Large intestine (tissue), 12 donors: ENCODE data around the gene C1R. TPM values are rescaled to one million over a fixed set of nuclear protein-coding genes. Genes with fewer than 3 reads are reported as not detected.

Experiments
- DNase-seq, 2 donors: peaks; one replicate each; pipeline versions ENCODE4 v3.0.0 to v3.0.0-alpha.2; 2013
- H3K27ac ChIP-seq: one replicate; pipeline ENCODE4 v1.5.1; 2013; ENCODE audit warnings: low read length
- H3K27me3 ChIP-seq: 2 replicates; pipeline ENCODE4 v1.6.1; 2013; ENCODE audit warnings: low read length; ENCODE audit not compliant: control insufficient read depth, insufficient read depth
- H3K36me3 ChIP-seq: 2 replicates; pipeline ENCODE4 v1.6.1; 2013; ENCODE audit warnings: low read length; ENCODE audit not compliant: control insufficient read depth, insufficient read depth
- H3K4me1 ChIP-seq: one replicate; pipeline ENCODE4 v1.6.1; 2013; ENCODE audit warnings: low read length; ENCODE audit not compliant: control insufficient read depth, insufficient read depth
- H3K4me3 ChIP-seq: one replicate; pipeline ENCODE4 v1.5.1; 2013; ENCODE audit warnings: low read length
- H3K9me3 ChIP-seq: one replicate; pipeline ENCODE4 v1.6.1; 2013; ENCODE audit warnings: mild to moderate bottlenecking, low read depth, low read length, moderate library complexity; ENCODE audit not compliant: control insufficient read depth
- WGBS: methylation state at CpG from one replicate; pipeline ENCODE4 v1.1.5; 2013; ENCODE audit warnings: low lambda C conversion rate; ENCODE audit not compliant: insufficient coverage; 5-methylcytosine and 5-hydroxymethylcytosine counted together
- long read RNA-seq, 11 donors: transcript quantifications; one replicate each; lab custom pipeline, GENCODE V29; 2026
- polyA plus RNA-seq: library from polyadenylated mRNA; unstranded; fragments of 120-200 nt; gene quantifications from one replicate; pipeline ENCODE4 v1.2.1, GENCODE V29; 2013

Gene C1R
- polyA plus RNA-seq = 56.5 TPM
- long read RNA-seq, donor 1, partial matches to known transcripts = 0 of 5 reads
- long read RNA-seq, donor 1, other reads (novel, unspliced or antisense) = 0 of 5 reads
- long read RNA-seq, donor 2, partial matches to known transcripts = 5 of 7 reads
- long read RNA-seq, donor 2, other reads (novel, unspliced or antisense) = 0 of 7 reads
- long read RNA-seq, donor 3 = 0 reads
- long read RNA-seq, donor 4 = 0 reads
- long read RNA-seq, donor 5, transcript C1R-215 (11 exons, 2,508 nt) = major isoform, 10 of 10 reads
- long read RNA-seq, donor 5, partial matches to known transcripts = 0 of 10 reads
- long read RNA-seq, donor 5, other reads (novel, unspliced or antisense) = 0 of 10 reads
- long read RNA-seq, donor 6, transcript C1R-215 (11 exons, 2,508 nt) = major isoform, 8 of 14 reads
- long read RNA-seq, donor 6, partial matches to known transcripts = 0 of 14 reads
- long read RNA-seq, donor 6, other reads (novel, unspliced or antisense) = 0 of 14 reads
- long read RNA-seq, donor 7, partial matches to known transcripts = 0 of 1 reads
- long read RNA-seq, donor 7, other reads (novel, unspliced or antisense) = 0 of 1 reads
- long read RNA-seq, donor 8, partial matches to known transcripts = 10 of 15 reads
- long read RNA-seq, donor 8, other reads (novel, unspliced or antisense) = 0 of 15 reads
- long read RNA-seq, donor 9, partial matches to known transcripts = 0 of 4 reads
- long read RNA-seq, donor 9, other reads (novel, unspliced or antisense) = 0 of 4 reads
- long read RNA-seq, donor 10, partial matches to known transcripts = 0 of 3 reads
- long read RNA-seq, donor 10, other reads (novel, unspliced or antisense) = 0 of 3 reads
- long read RNA-seq, donor 11, partial matches to known transcripts = 0 of 3 reads
- long read RNA-seq, donor 11, other reads (novel, unspliced or antisense) = 0 of 3 reads

DNA sequence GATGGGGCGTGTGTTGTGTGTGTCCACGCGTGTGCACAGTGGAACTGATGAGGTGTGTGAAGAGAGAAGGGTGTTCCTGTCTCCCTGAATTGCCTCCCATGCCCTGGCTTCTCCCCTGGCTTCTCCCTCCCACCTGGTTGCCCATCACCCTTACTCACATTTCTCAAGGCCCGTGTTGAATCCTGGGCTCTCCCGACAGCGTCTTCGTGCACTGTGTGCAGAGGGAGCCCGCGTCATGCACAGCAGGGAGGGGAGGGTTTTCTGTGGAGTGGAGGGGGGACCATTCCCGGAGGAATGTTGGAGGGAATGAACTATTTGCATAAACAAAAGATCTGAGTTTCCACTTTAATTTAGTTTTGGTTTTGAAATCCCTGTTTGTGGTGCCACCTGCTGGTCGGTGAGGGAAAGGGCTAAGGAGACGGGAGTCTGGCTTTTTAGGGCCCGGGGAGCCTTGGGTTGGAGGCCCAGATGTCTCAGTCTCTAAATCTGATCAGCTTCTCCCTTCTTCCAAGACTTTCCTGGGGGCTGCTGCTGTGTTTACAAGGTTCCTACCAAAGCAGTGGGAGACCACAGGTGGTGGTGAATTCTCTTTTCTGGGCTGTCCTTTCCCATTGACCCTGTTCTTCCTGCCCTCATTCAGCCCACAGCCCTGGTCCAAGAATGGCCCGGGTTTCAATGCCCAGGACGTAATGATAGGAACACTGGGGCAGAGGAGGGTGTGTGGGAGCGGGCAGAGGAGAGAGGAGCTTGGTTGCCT, at the start of gene C1R:
C1R (minus strand) TSS at position 217 of the 757 bp plus-strand sequence; CDS start at position 160, 57 bp downstream.
- Histone ChIP-seq H3K9me3 (no peaks in the 10 kb centered on the region), H3K27me3 (no peaks in the 10 kb centered on the region), H3K4me3 (peak within 1 kb of the TSS; percentile 36), H3K27ac (peak within 1 kb of the TSS; percentile 69), H3K36me3 (peaks cover 2% of the 10 kb centered on the region), H3K4me1 (peaks cover 4% of the 10 kb centered on the region)
- DNase-seq = peak; percentile 62 to 70
- no CpG with 5 or more reads among the region's 16 CpGs for WGBS

DNA sequence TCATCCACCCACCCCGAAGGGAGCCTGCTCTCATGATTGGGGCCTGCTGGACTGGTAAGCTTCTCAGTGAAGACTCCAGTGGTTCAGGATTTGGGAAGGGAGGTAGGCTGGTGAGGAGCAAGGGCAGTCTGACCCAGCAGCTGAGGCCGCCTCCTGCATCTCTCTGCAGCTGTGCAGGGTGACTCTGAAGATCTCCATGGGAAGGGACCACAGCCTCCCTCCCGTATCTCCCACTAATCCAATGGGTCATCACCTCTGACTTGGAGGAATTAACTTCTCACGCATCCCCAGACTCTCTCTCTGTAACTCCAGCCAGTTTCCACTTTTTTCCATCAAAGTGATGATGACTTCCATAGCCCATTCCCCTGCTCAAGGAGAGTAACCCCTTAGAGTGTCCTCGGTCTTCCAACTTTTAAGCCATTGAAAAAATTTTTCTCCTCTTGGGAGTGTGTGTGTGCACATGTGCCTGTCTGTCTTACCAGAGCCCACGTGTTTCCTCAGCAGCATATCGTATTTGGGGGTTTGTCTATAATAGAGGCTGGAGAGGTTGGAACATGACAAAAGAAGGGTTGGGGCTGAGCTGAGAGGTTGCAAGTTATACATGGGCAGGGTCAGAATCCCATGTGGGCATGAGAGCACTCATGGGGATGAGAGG, 49.2 kb upstream of the C1R start:
- peaks cover 45% of the 10 kb centered on the region for H3K36me3 ChIP-seq
- H3K9me3 ChIP-seq = no peaks in the 10 kb centered on the region
- no peak overlapping the region for H3K27ac ChIP-seq
- no CpG with 5 or more reads among the region's 7 CpGs for WGBS
- H3K4me1 ChIP-seq = no peaks in the 10 kb centered on the region
- no peak for DNase-seq
- no peaks in the 10 kb centered on the region for H3K27me3 ChIP-seq
- H3K4me3 ChIP-seq = no peak overlapping the region

DNA sequence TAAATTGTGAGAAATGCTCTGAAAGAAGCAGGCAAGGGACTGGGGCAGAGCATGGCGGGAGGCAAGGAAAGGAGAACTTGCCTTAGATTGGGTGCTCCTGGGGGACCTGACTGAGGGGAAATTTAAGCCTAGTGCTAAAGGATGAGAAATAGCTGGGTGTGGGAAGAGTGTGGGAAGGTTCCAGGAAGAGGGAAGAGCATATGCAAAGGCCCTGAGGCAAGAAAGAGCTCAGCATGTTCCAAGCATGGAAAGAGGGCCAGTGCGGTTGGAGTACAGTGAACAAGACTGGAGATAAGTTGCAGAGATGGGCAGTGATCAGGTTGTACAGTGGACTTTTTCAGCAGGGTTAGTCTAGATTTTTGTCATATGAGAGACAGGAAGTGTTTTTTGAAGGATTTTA, 47.0 kb upstream of the C1R start:
- Histone ChIP-seq H3K4me3 (no peak overlapping the region), H3K27ac (no peak overlapping the region), H3K36me3 (peaks cover 63% of the 10 kb centered on the region), H3K27me3 (no peaks in the 10 kb centered on the region), H3K9me3 (no peaks in the 10 kb centered on the region), H3K4me1 (peaks cover 7% of the 10 kb centered on the region)
- DNase-seq = no peak
- 100% methylated on average over 1 of the region's 2 CpGs for WGBS

DNA sequence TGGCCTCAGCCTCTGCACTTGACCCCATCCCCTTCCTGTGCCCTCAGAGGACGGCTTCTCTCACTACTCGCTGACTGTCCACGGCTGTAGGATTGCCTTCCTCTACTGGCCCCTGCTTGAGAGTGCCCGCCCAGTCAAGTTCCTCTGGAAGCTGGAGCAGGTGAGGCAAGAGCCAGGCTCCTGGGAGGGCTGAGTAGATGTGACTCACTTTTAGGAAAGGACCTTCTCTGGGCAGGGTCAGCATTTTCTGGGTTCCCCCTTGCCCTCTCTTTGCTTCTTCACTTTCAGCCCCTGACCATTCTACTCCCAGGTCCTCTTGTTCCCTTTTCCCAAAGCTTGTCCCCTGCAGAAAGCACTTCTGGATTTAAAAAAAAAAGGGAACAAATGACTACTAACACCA, 45.7 kb upstream of the C1R start:
- H3K4me3 ChIP-seq = no peak overlapping the region
- no peaks in the 10 kb centered on the region for H3K9me3 ChIP-seq
- peaks cover 65% of the 10 kb centered on the region for H3K36me3 ChIP-seq
- no peak overlapping the region for H3K27ac ChIP-seq
- peaks cover 12% of the 10 kb centered on the region for H3K4me1 ChIP-seq
- no peak for DNase-seq
- no peaks in the 10 kb centered on the region for H3K27me3 ChIP-seq
- no CpG with 5 or more reads among the region's 4 CpGs for WGBS

DNA sequence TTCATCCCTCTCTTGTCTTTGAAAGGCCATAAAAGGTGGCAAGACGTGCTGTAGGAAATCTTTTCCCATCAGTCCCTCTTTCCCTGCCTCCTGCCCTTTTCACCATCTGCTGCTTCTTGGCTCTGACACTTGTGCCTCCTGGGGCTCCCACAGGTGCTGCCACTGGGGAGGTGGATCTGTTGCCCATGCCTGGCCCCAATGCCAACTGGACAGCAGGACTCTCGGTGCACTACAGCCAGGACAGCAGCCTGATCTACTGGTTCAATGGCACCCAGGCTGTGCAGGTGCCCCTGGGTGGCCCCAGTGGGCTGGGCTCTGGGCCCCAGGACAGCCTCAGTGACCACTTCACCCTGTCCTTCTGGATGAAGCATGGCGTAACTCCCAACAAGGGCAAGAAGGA, 44.4 kb upstream of the C1R start:
- H3K36me3 ChIP-seq = peaks cover 61% of the 10 kb centered on the region
- WGBS = no CpG with 5 or more reads among the region's 3 CpGs

DNA sequence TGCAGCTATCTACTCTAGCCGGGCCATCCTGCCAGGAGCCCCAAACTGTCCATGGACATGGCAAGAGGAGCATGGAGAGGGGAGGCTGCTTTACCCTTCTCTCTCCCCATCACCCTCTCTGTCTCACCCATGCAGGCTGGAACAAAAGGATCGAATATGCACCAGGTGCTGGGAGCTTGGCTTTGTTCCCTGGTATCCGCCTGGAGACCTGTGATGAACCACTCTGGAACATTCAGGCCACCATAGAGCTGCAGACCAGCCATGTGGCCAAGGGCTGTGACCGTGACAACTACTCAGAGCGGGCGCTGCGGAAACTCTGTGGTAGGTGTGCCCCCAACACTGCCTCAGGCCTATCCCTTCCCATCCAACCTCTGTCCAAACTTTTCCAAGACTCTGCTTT, 43.8 kb upstream of the C1R start:
- no peak overlapping the region for H3K27ac ChIP-seq
- DNase-seq = no peak
- H3K4me3 ChIP-seq = no peak overlapping the region
- no CpG with 5 or more reads among the region's 7 CpGs for WGBS
- peaks cover 57% of the 10 kb centered on the region for H3K36me3 ChIP-seq
- H3K27me3 ChIP-seq = no peaks in the 10 kb centered on the region
- H3K9me3 ChIP-seq = no peaks in the 10 kb centered on the region
- H3K4me1 ChIP-seq = peaks cover 21% of the 10 kb centered on the region

More for the DNA sequence above, 44.4 kb upstream of the C1R start:
- Histone ChIP-seq H3K4me3 (no peak overlapping the region), H3K9me3 (no peaks in the 10 kb centered on the region), H3K4me1 (peaks cover 15% of the 10 kb centered on the region), H3K27me3 (no peaks in the 10 kb centered on the region), H3K27ac (no peak overlapping the region)
- no peak for DNase-seq

DNA sequence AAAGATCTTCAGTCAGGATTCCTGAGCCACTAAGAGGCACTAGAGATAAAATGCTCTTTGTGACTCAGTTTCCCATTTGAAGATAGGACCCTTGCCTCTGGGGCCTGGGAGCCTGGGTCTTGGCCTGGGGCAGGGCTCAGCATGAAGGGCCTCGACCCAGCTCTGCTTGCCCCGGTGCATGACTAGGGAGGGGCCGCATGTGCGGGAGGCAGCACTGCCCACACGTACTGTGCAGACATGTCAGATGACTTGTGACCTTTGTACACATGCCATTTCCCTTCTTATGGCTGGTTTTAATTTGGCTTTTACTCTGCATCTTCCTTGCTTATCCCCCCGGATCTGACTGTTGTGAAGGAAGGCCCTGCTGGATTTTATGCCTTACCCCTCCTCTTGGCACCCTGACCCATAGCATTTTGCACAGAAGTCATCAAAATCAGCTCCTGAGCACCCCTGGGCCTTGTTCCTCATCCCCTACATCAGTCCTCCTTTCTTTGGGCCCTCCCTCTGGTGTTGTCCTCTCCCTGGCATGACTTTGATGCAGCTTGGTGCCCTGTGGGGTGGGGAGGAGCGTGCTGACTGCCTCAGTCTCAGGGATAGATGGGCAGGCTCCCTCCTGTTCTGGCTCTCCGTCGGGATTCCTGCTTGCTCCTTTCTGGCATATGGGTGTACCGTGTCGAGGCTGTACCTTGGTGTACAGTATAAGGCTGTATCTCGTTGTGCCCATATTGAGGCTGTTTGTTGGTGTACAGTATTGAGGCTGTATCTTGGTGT, 42.3 kb upstream of the C1R start:
- no CpG with 5 or more reads among the region's 12 CpGs for WGBS
- peak; percentile 63 to 82 for DNase-seq
- Histone ChIP-seq H3K9me3 (no peaks in the 10 kb centered on the region), H3K36me3 (peaks cover 52% of the 10 kb centered on the region), H3K27me3 (no peaks in the 10 kb centered on the region), H3K4me3 (no peak overlapping the region), H3K27ac (no peak overlapping the region), H3K4me1 (peaks cover 28% of the 10 kb centered on the region)

DNA sequence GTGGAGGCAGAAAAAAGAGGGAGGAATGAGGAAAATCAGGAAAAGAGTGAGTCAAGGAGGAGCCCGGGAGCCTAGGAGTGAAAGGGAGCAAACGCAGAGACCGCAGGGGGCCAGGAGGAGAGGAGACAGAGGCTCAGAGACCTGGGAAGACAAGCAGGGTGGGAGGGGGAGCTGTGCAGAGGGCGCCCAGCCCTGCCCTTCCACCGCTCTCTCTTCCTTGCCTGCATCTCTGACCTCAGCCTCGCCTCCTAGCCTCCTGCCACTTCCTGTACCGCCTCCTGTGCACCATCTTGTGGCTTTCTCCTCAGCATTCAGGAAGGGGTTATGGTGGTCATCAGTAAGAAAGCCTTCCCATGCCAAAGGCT, 39.2 kb upstream of the C1R start:
- H3K36me3 ChIP-seq = peaks cover 32% of the 10 kb centered on the region
- H3K27me3 ChIP-seq = no peaks in the 10 kb centered on the region
- no peak overlapping the region for H3K27ac ChIP-seq
- no CpG with 5 or more reads among the region's 7 CpGs for WGBS
- peak overlapping the region; percentile 81 for H3K4me3 ChIP-seq
- peak in 1 of 2 donors; percentile 25 for DNase-seq
- peaks cover 47% of the 10 kb centered on the region for H3K4me1 ChIP-seq
- H3K9me3 ChIP-seq = no peaks in the 10 kb centered on the region

DNA sequence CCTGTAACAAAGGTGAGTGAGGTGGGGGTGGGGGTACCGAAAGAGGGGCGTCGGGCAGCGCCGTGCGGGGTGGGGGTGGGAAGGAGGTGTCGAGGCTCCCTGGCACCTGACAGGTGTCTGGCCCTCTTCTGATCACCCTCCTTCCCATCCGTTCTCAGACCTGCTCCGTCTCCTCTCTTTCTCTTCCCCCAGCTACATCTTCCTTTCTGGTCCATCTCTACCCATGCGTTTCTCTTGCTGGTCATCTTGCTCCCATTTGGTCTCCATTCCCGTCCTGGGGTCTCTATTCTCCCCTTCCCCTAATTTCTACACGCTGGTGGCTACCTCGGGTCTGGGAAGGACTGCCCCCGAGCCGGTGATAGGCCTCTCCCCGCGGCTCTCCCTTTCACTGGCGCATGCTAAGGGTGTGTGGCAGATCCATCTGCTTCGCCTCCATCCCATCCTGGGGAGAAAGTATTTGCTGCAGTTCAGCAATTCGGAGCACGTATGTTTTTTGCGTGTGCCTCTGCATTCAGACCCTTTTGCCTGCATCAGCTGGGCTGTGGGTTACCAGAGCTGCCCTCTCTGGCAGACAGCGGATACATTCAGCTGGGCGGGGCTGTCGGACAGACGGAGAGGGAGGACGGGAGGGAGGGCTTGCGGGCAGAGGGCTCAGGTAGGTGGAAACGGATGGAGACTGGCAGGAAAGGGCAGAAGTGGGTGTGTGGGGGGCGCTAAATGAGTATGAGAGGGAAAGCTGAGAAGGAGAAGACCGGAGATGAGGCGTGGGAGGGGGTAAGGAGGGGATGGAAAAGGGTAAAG, 38.7 kb upstream of the C1R start:
- WGBS = 2% methylated on average over 5 of the region's 32 CpGs
- H3K9me3 ChIP-seq = no peaks in the 10 kb centered on the region
- H3K4me1 ChIP-seq = peaks cover 47% of the 10 kb centered on the region
- peaks cover 26% of the 10 kb centered on the region for H3K36me3 ChIP-seq
- no peaks in the 10 kb centered on the region for H3K27me3 ChIP-seq
- H3K4me3 ChIP-seq = peak overlapping the region; percentile 81
- H3K27ac ChIP-seq = peak overlapping the region; percentile 77
- peak in 1 of 2 donors; percentile 71 for DNase-seq
